Prostate gland (tissue), 2 donors: ENCODE results near the gene EPHA2. TPM values are rescaled to one million over a fixed set of nuclear protein-coding genes. Genes with fewer than 3 reads are reported as not detected.

ENCODE experiments used
- DNase-seq: peaks from one replicate; pipeline ENCODE4 v3.0.0-alpha.2; 2019; ENCODE audit warnings: low spot score
- H3K27ac ChIP-seq, 2 donors: fragments of 200-600 bp; sonication (generic); 2 replicates each; pipeline ENCODE4 v1.5.1; 2017 to 2019
- H3K27me3 ChIP-seq: fragments of 200-600 bp; sonication (generic); replicated peaks from 2 replicates; pipeline ENCODE4 v1.5.1; 2019; ENCODE audit not compliant: insufficient read depth
- H3K36me3 ChIP-seq, 2 donors: fragments of 200-600 bp; sonication (generic); 1 replicate in 1 of 2; 2 replicates in 1 of 2; pipeline versions ENCODE4 v1.5.1 to v1.8.1; 2017 to 2019
- H3K4me1 ChIP-seq: fragments of 200-600 bp; sonication (generic); replicated peaks from 2 replicates; pipeline ENCODE4 v1.5.1; 2019
- H3K4me3 ChIP-seq, 2 donors: fragments of 200-600 bp; sonication (generic); 2 replicates each; pipeline ENCODE4 v1.5.1; 2017 to 2019
- H3K9me3 ChIP-seq: fragments of 200-600 bp; sonication (generic); 2 replicates; pipeline ENCODE4 v1.5.1; 2017
- POLR2A ChIP-seq: fragments of 450-650 bp; IDR thresholded peaks from one replicate; pipeline ENCODE4 v1.6.1; 2016; ENCODE audit warnings: antibody characterized with exemption, mild to moderate bottlenecking
- POLR2AphosphoS5 ChIP-seq: sonication (generic); formaldehyde crosslinking; IDR thresholded peaks from one replicate; pipeline ENCODE4 v1.6.1; 2017; ENCODE audit warnings: antibody characterized with exemption
- WGBS: methylation state at CpG from one replicate; pipeline ENCODE4 v1.1.5; 2018; 5-methylcytosine and 5-hydroxymethylcytosine counted together
- intact Hi-C: fragments of 100-400 bp; cut with DNase I; formaldehyde crosslinking; loops from one replicate; pipeline ENCODE4 v1.14.2; 2022
- total RNA-seq, 2 donors: library from RNA; depleted of rRNA; stranded (reverse); fragments of >200 nt; gene quantifications; one replicate each; pipeline ENCODE4 v1.1.0, GENCODE V29; 2016
- TF ChIP-seq, protein P1 (sequence below), 4 experiments: fragments of 200-600 bp in 2 of 4; fragments of 450-650 bp in 2 of 4; sonication (generic) in 2 of 4; IDR thresholded peaks; 1 replicate in 3 of 4; 2 replicates in 1 of 4; pipeline ENCODE4 v1.5.1; 2016 to 2019; ENCODE audit warnings: antibody characterized with exemption in 4 of 4, mild to moderate bottlenecking in 2 of 4, moderate library complexity in 2 of 4

Gene EPHA2
- total RNA-seq, 2 donors from 2014 or later, result 14.8 to 17.7 TPM

GRCh38 chr1:16077406-16078245 is 78.2 kb downstream of the EPHA2 start:
- 84% methylated on average over 12 of the region's 12 CpGs for WGBS
- Histone ChIP-seq H3K9me3 (no peaks in the 10 kb centered on the region), H3K4me1 (peaks cover 2% of the 10 kb centered on the region), H3K36me3 (no peaks in the 10 kb centered on the region), H3K4me3 (no peak overlapping the region), H3K27ac (no peak overlapping the region), H3K27me3 (no peaks in the 10 kb centered on the region)
- TF ChIP-seq, protein P1, sequence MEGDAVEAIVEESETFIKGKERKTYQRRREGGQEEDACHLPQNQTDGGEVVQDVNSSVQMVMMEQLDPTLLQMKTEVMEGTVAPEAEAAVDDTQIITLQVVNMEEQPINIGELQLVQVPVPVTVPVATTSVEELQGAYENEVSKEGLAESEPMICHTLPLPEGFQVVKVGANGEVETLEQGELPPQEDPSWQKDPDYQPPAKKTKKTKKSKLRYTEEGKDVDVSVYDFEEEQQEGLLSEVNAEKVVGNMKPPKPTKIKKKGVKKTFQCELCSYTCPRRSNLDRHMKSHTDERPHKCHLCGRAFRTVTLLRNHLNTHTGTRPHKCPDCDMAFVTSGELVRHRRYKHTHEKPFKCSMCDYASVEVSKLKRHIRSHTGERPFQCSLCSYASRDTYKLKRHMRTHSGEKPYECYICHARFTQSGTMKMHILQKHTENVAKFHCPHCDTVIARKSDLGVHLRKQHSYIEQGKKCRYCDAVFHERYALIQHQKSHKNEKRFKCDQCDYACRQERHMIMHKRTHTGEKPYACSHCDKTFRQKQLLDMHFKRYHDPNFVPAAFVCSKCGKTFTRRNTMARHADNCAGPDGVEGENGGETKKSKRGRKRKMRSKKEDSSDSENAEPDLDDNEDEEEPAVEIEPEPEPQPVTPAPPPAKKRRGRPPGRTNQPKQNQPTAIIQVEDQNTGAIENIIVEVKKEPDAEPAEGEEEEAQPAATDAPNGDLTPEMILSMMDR (IDR thresholded peaks at IDR 0.05), result no peak
- TF ChIP-seq POLR2A (no peak), POLR2AphosphoS5 (no peak)
- intact Hi-C loops, result loop anchor here (5.0 kb wide), 2 partner anchors 165 to 290 kb away; partner anchors contain the start of gene SZRD1
- DNase-seq, result no peak

GRCh38 chr1:16076865-16077238 is 79.0 kb downstream of the EPHA2 start:
- intact Hi-C loops, result loop anchor here (5.0 kb wide), 2 partner anchors 165 to 290 kb away; partner anchors contain the start of gene SZRD1
- H3K27me3 ChIP-seq, result no peaks in the 10 kb centered on the region
- H3K9me3 ChIP-seq, result no peaks in the 10 kb centered on the region
- no peak overlapping the region for H3K4me3 ChIP-seq
- H3K27ac ChIP-seq, result no peak overlapping the region
- peaks cover 2% of the 10 kb centered on the region for H3K4me1 ChIP-seq
- no peak for DNase-seq
- H3K36me3 ChIP-seq, result no peaks in the 10 kb centered on the region
- TF ChIP-seq POLR2A (no peak), POLR2AphosphoS5 (no peak)
- TF ChIP-seq, protein P1 (IDR thresholded peaks at IDR 0.05), result no peak
- 84% methylated on average over 11 of the region's 11 CpGs for WGBS

- Histone ChIP-seq H3K9me3 (no peaks in the 10 kb centered on the region), H3K27ac (no peak overlapping the region), H3K27me3 (no peaks in the 10 kb centered on the region), H3K4me3 (no peak overlapping the region), H3K36me3 (no peaks in the 10 kb centered on the region), H3K4me1 (peaks cover 2% of the 10 kb centered on the region)
- DNase-seq, result no peak
- TF ChIP-seq POLR2AphosphoS5, result no peak
- TF ChIP-seq, protein P1 (IDR thresholded peaks at IDR 0.05), result no peak
- TF ChIP-seq POLR2A, result no peak
- intact Hi-C loops, result loop anchor here (5.0 kb wide), 2 partner anchors 166 to 291 kb away; partner anchors contain the start of gene SZRD1
- 85% methylated on average over 12 of the region's 14 CpGs for WGBS
Measured at GRCh38 chr1:16076031-16076864, 79.6 kb downstream of the EPHA2 start.

GRCh38 chr1:16075337-16076030 is 80.4 kb downstream of the EPHA2 start:
- no peak for DNase-seq
- no peak overlapping the region for H3K27ac ChIP-seq
- H3K9me3 ChIP-seq, result no peaks in the 10 kb centered on the region
- intact Hi-C loops, result loop anchor here (5.0 kb wide), 2 partner anchors 167 to 292 kb away; partner anchors contain the start of gene SZRD1
- TF ChIP-seq POLR2AphosphoS5 (no peak), POLR2A (no peak)
- TF ChIP-seq, protein P1 (IDR thresholded peaks at IDR 0.05), result no peak
- WGBS, result 60% methylated on average over 11 of the region's 11 CpGs
- no peak overlapping the region for H3K4me3 ChIP-seq
- no peaks in the 10 kb centered on the region for H3K27me3 ChIP-seq
- H3K36me3 ChIP-seq, result no peaks in the 10 kb centered on the region
- peaks cover 2% of the 10 kb centered on the region for H3K4me1 ChIP-seq

Other genes starting within 250 kb of the EPHA2 start
- gene ZBTB17, start 180.0 kb downstream of the EPHA2 start, total RNA-seq, result 10 to 100 TPM; 28.2 to 50.8 TPM
- 1 to 10 TPM in 1 of 2 donors, not detected in 1; 2.7 TPM for gene SRARP, start 151.8 kb downstream of the EPHA2 start, total RNA-seq
- gene HSPB7, start 138.0 kb downstream of the EPHA2 start, total RNA-seq, result 10 to 100 TPM; 11.4 to 20.4 TPM
- 1 to 10 TPM in 1 of 2 donors, under 1 TPM in 1; 0.41 to 2.1 TPM for gene CLCNKA, start 134.0 kb downstream of the EPHA2 start, total RNA-seq
- 1 to 10 TPM; 1.0 to 1.9 TPM for gene CLCNKB, start 112.3 kb downstream of the EPHA2 start, total RNA-seq
- not detected for gene FAM131C, start 82.4 kb downstream of the EPHA2 start, total RNA-seq
- gene ARHGEF19, start 56.6 kb upstream of the EPHA2 start, total RNA-seq, result 10 to 100 TPM; 13.1 to 18.8 TPM
- gene CPLANE2, start 81.1 kb upstream of the EPHA2 start, total RNA-seq, result 10 to 100 TPM in 1 of 2 donors, 1 to 10 TPM in 1; 5.5 to 12.9 TPM
- 10 to 100 TPM; 26.6 to 52.6 TPM for gene FBXO42, start 196.4 kb upstream of the EPHA2 start, total RNA-seq
- 10 to 100 TPM; 64.8 to 78.6 TPM for gene SZRD1, start 211.2 kb upstream of the EPHA2 start, total RNA-seq